HuH-7 (cell line): ENCODE data around the gene KRT83.
"Not testable (repeated sequence)": the region's sequence is repeated elsewhere in the genome, so short reads cannot be mapped to it uniquely, and the experiment has no call there.

Experiments
- DNase-seq: peaks from one replicate; pipeline ENCODE4 v3.0.0; 2011; ENCODE audit warnings: low spot score

The KRT83 gene

GRCh38 chr12:52308806-52309425 lies 12.3 kb downstream of the KRT83 start:
- DNase-seq = no peak

- peak; percentile 68 for DNase-seq
Observed at GRCh38 chr12:52307836-52308805, 13.1 kb downstream of the KRT83 start.

GRCh38 chr12:52306731-52307130 lies 14.5 kb downstream of the KRT83 start:
- no peak for DNase-seq

- peak; percentile 51 for DNase-seq
Observed at GRCh38 chr12:52305921-52306705, 15.1 kb downstream of the KRT83 start.

- not testable (repeated sequence) for DNase-seq
Observed at GRCh38 chr12:52304941-52305411, 16.2 kb downstream of the KRT83 start.

GRCh38 chr12:52302242-52302914 lies 18.8 kb downstream of the KRT83 start:
- DNase-seq = not testable (repeated sequence)

- not testable (repeated sequence) for DNase-seq
Observed at GRCh38 chr12:52301721-52302120, 19.5 kb downstream of the KRT83 start.

- no peak for DNase-seq
Observed at GRCh38 chr12:52300796-52301691, 20.2 kb downstream of the KRT83 start.

GRCh38 chr12:52298677-52299190 lies 22.5 kb downstream of the KRT83 start:
- no peak for DNase-seq

GRCh38 chr12:52296572-52297215 lies 24.5 kb downstream of the KRT83 start:
- no peak for DNase-seq

GRCh38 chr12:52295663-52296062 lies 25.5 kb downstream of the KRT83 start:
- DNase-seq = no peak

- DNase-seq = no peak
Observed at GRCh38 chr12:52294803-52295202, 26.4 kb downstream of the KRT83 start.

- no peak for DNase-seq
Observed at GRCh38 chr12:52293926-52294325, 27.3 kb downstream of the KRT83 start.

- DNase-seq = no peak
Observed at GRCh38 chr12:52291267-52291935, 29.8 kb downstream of the KRT83 start, which contains the start of gene KRT81. Gene KRT81 (minus strand): TSS chr12:52291534. CDS start chr12:52291465, 69 bp downstream.

- DNase-seq = not testable (repeated sequence)
Observed at GRCh38 chr12:52290483-52291134, 30.6 kb downstream of the KRT83 start.

GRCh38 chr12:52287816-52288805 lies 33.1 kb downstream of the KRT83 start:
- DNase-seq = not testable (repeated sequence)
